HG02981 (cell line): ENCODE results near the gene SRPK2.
"Not testable (repeated sequence)": the region's sequence is repeated elsewhere in the genome, so short reads cannot be mapped to it uniquely, and the experiment has no call there.

Experiments
- ATAC-seq: cut with Tn5 transposase; IDR thresholded peaks from one replicate; pipeline ENCODE4 v1.9.1; 2021; ENCODE audit warnings: mild to moderate bottlenecking, moderate library complexity; ENCODE audit not compliant: unreplicated experiment

SRPK2 gene

DNA sequence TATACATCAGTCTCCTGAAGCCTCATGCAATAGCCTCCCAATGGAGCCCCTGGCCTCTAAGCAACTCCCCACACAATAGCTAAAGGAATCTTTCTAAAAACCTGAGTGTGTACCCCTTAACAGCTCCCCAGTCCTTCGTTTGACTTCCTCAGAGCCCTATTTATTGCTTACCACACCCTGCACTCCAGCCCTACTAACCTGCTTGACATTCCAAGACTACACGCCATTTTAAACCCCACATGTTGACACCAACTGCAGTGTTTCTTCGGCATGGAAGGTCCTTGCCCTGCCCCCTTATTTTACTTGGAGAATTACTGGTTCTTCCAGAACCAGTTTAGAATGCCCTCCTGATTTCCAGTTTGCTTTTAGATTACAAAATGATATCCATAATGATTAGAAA is 10.8 kb downstream of the SRPK2 start:
- ATAC-seq = no peak

DNA sequence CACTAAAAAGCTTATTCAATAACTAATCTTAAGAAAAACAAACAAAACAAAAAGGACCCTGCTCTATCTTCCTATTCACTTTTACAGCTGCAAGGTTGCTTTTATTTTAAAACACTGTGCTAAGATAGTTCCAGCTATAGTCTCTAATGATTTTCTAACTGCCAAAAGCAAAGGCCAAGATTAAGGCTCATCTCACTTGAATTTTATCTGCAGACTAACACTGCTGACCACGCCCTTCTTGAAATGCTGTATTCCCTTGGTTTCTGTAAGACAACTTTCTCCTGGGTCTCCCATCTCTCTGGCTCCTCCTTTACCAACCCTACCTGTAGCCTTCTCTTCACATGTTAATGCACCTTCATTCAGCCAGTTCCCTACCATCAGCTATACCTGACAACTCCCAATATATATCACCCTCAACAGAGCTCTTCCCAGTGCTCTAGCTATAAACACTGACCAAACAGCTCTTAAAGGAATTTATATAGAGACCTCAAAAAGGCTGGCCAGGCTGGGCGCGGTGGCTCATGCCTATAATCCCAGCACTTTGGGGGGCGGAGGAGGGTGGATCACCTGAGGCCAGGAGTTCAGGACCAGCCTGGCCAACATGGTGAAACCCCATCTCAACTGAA is 11.7 kb downstream of the SRPK2 start:
- no peak for ATAC-seq

DNA sequence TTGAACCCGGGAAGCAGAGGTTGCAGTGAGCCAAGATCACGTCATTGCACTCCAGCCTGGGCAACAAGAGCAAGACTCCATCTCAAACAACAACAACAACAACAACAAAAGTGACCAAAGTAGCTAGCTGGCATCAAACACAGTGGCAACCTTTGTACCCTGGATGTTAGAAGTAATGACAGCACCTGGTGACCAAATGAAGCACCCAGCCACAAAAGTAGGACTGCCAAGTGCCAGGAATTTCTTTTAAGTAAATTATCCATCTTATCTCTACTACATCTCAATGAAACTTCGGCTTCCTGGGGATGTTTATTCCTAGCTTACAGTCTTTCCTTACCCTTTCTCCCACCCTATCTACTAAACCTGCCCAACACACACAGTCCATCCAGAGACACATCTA is 18.8 kb downstream of the SRPK2 start:
- no peak for ATAC-seq

DNA sequence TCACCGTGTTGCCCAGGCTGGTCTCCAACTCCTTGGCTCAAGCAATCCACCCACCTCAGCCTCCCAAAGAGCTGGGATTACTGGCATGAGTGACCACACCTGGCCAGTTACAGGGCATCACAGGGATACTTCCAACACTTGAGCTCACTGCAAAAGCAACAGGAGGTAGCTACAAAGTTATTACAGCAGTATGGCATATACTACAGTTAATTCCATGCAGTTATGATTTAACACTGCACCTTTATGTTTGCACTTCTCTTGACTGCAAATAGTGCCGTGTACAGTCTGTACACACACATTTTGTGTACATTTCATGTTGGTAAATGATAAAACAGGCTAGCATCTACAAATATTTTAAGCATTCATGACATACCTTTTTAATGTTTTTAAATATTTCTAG is 21.3 kb downstream of the SRPK2 start:
- no peak for ATAC-seq

DNA sequence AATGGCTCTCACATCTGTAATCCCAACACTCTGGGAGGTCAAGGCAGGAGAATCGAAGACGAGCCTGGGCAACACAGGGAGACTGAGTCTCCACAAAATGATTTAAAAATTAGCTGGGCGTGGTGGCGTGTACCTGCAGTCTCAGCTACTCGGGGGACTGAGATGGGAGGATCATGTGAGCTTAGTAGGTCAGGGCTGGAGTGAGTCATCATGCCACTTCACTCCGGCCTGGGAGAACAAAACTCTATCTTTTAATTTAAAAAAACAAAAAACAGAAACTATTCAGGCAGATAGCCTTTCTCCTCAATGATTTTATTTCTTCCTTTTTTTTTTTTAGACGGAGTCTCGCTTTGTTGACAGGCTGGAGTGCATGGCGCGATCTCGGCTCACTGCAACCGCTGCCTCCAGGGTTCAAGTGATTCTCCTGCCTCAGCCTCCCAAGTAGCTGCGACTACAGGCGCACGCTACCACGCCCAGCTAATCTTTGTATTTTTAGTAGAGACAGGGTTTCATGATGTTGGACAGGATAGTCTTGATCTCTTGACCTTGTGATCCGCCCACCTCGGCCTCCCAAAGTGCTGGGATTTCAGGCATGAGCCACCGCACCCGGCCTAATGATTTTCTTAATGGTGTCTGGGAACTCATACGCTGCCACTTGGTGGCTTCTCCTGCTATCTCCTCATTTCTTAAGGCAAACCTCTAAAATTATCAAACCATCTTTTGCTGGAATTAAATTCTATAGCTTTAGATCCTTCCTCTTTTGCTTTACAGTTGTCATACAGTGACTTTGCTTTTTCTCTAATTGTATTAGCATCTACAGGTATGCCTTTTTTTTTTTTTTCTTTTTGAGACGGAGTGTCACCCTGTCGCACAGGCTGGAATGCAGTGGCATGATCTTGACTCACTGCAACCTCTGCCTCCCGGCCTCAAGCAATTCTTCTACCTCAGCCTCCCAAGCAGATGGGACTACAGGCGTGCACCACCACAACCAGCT is 22.9 kb downstream of the SRPK2 start:
- ATAC-seq = no peak

DNA sequence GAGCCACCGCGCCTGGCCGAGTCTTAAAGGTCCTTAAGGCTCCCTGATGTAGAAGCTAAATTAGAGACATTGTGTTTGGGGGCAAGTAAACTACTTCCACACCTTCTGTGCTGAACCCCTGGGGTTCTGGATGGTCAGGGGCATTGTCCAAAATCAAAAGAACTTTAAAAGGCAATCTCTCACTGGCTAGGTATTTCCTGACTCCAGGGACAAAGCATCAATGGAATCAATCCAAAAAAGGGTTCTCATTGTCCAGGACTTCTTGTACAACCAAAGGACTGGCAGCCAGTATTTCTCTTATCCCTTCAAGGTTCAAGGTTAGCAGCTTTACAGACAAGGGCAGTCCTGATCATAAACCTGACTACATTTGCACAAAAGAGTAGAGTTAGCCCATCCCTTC is 24.0 kb downstream of the SRPK2 start:
- no peak for ATAC-seq

DNA sequence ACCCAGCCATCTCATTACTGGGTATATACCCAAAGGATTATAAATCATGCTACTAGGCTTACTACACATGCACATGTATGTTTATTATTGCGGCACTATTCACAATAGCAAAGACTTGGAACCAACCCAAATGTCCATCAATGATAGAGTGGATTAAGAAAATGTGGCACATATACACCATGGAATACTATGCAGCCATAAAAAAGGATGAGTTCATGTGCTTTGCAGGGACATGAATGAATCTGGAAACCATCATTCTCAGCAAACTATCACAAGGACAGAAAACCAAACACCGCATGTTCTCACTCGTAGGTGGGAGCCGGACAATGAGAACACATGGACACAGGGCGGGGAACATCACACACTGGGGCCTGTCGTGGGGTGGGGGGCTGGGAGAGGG is 25.1 kb downstream of the SRPK2 start:
- ATAC-seq = not testable (repeated sequence)

DNA sequence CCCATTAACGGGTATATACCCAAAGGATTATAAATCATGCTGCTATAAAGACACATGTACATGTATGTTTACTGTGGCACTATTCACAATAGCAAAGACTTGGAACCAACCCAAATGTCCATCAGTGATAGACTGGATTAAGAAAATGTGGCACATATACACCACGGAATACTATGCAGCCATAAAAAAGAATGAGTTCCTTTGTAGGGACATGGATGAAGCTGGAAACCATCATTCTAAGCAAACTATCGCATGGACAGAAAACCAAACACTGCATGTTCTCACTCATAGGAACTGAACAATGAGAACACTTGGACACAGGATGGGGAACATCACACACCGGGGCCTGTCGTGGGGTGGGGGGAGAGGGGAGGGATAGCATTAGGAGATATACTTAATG is 26.0 kb downstream of the SRPK2 start:
- not testable (repeated sequence) for ATAC-seq

DNA sequence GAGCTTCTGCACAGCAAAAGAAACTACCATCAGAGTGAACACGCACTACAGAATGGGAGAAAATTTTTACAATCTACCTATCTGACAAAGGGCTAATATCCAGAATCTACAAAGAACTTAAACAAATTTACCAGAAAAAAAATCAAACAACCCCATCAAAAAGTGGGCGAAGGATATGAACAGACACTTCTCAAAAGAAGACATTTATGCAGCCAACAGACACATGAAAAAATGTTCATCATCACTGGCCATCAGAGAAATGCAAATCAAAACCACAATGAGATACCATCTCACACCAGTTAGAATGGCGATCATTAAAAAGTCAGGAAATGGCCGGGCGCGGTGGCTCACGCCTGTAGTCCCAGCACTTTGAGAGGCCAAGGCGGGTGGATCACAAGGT is 26.7 kb downstream of the SRPK2 start:
- not testable (repeated sequence) for ATAC-seq

DNA sequence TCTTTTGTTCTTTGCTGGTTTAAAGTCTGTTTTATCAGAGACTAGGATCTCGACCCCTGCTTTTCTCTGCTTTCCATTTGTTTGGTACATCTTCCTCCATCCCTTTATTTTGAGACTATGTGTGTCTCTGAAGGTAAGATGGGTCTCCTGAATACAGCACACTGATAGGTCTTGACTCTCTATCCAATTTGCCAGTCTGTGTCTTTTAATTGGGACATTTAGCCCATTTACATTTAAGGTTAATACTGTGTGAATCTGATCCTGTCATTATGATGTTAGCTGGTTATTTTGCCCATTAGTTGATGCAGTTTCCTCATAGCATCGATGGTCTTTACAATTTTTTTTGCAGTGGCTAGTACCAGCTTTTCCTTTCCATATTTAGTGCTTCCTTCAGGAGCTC is 28.6 kb downstream of the SRPK2 start:
- not testable (repeated sequence) for ATAC-seq

DNA sequence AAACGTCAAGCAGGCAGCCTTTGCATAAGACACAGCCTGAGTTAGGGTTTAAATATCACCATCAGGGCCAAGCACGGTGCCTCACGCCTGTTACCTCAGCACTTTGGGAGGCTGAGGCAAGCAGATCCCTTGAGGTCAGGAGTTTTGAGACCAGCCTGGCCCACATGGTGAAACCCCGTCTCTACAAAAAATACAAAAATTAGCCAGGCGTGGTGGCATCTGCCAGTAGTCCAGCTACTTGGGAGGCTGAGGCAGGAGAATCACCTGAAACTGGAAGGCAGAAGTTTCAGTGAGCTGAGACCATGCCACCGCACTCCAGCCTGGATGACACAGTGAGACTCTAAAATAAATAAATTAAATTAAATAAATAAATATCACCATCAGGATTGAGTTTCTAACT is 33.0 kb downstream of the SRPK2 start:
- no peak for ATAC-seq

DNA sequence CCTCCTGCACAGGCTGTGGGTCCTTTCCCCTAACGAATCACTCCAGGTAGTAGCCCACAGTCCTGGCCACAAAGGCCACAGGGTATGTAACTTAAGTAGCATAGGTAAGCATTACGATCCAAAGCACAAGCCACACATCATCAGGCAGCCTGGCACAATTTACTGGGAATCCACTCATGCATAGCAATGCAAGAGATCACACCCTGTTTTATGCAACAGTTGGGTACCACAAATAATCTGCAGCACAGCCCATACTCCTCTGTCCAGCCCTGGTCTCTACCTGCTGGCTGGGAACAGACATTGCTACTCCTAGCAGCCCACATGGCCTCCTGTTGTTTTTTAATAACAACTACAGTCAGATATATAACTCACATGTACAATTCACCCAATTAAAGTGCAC is 34.3 kb downstream of the SRPK2 start:
- ATAC-seq = no peak

DNA sequence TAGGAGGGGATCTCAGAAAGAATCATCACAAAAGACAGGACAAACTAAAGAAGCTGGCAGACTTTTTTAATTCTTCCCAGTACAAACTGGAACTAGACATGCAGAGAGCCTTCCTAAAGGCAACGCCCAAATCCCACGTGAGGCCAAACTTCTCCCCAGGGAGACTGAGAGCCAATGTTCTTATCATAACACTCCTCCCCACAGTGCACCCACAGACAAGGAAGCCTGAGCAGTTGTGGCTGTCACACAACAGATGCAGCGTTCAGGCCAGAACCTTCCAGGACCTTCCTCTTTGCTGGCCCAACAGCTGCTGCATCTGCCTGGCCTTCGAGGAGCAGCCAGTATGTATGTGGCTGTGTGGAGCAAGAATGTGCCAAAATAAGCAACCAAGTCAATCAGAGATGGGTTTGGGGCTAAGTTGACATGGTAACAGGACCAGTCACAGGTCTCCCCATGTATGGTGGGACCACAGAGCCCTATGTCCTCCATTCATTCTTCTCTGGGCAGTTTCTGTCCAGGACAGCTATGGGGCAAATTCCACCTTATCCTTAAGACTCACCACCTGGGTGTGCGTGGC is 34.9 kb downstream of the SRPK2 start:
- ATAC-seq = no peak

DNA sequence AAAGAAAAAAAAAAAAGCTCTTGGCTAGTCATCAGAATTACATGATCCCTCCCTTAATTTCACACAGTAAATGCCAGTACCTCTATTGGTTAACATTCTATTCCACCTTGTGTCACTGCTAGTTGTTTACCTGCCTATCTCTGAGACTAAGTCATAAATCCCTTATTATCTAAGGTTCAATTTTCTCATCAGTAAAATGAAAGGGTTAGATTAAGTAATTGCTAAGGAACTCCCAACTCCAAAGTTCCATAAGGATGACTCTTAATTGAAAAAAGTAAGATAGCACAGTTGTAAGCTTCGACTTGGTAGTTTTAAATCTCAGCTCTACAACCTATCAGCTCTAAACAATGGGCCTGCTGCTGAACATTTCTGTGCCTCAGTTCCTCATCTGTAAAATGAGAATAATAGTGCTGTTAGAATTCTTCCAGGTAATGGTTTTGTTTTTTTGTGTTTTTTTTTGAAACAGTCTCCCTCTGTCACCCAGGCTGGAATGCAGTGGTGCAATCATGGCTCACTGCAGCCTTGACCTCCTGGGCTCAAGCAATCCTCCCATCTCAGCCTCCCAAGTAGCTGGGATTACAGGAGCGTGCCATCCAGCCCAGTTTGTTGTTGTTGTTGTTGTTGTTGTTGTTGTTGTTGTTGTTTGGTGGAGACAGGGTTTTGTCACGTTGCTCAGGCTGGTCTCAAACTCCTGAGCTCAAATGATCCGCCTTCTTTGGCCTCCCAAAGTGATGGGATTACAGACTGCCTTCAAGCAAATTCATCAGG is 35.6 kb downstream of the SRPK2 start:
- ATAC-seq = no peak

DNA sequence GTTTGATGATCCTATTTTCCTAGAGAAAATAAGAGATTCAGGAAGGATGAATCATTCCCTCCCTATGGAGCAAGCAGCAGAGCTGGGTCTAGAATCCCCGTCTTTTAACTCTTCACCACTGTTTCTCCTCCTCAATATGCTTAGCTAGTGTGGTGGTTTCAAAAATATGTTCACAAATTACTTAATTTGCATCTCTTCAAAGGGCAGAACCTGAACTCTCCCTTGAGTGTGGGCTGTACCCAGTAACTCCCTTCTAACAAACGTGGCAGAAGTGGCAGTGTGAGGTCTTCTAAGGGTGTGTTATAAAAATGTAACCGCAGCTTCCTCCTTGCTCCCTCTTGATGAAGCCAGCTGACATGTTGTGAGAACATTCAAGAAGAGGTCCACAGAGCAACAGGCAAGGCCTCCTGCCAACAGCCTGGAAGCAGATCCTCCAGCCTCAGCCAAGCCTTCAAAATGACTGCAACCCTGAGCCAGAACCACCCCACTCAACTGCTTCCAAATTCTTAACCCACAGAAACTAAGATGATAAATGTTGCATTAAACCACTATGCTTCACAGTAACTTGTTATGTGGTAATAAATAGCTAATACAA is 36.6 kb downstream of the SRPK2 start:
- ATAC-seq = peak; percentile 80

DNA sequence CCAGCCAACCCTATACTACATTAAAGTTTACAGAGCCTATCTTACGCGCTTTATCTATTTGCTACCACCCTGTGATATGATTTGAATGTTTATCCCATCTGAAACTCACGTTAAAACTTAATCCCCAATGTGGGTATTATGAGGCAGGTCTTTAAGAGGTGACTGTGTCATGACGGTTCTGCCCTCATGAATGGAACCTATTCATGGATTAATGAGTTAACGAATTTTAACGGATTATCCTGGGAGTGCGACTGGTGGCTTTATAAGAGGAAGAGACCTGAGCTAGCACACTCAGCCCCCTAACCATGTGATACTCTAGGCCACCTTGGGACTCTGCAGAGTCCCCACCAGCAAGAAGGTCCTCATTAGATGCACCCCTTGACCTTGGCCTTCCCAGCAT is 37.8 kb downstream of the SRPK2 start:
- ATAC-seq = no peak

DNA sequence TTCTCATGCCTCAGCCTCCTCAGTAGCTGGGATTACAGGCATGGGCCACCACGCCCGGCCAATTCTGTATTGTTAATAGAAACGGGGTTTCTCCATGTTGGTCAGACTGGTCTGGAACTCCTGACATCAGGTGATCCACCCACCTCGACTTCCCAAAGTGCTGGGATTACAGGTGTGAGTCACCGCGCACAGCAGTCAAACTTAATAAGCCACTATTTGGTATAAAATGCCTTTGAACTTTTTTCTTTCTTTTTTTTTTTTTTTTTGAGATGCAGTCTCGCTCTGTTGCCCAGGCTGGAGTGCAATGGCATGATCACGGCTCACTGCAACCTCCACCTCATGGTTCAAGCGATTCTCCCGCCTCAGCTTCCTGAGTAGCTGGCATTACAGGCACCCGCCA is 40.5 kb downstream of the SRPK2 start:
- not testable (repeated sequence) for ATAC-seq

DNA sequence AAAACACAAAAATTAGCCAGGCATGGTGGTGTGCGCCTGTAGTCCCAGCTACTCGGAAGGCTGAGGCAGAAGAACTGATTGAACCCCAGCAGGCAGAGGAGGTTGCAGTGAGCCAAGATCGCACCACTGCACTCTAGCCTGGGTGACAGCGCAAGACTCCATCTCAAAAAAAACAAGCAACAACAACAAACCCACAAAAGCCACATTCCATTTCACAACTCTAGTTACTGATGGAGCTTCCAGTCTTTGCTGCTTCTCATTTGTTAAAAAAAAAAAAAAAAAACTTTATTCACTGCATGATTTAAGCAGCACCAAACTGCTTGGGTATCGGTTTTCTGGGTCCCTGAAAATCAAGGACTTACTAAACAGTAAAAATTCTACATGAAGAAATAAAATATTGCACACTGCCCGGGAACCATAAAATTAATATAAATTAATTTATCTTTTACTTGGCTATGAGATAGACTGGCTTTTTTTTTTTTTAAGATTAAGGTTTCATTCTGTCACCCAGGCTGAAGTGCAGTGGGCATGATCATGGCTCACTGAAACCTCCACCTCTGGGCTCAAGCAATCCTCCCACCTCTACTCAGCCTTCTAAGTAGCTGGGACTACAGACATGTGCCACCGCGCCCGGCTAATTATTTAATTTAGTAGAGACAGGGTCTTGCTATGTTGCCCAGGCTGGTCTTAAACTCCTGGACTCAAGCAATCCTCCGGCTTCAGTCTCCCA is 42.0 kb downstream of the SRPK2 start:
- no peak for ATAC-seq

DNA sequence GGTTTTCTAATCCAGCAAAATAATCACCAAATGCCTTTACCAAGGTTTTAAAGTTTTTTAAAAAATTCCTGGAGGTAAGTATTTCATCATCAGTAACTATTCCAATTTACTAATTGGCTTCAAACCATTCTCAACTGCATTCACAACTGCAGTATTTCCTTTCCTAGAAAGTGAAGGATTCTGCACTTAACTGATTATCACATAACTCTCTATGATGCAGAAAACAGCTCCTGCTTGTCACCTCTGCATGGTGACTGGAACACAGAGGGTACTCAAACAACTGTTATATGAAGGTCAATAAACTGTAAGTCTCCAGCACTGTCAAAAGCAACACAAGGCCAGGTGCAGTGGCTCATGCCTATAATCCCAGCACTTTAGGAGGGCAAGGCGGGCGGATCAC is 42.6 kb downstream of the SRPK2 start:
- ATAC-seq = no peak

DNA sequence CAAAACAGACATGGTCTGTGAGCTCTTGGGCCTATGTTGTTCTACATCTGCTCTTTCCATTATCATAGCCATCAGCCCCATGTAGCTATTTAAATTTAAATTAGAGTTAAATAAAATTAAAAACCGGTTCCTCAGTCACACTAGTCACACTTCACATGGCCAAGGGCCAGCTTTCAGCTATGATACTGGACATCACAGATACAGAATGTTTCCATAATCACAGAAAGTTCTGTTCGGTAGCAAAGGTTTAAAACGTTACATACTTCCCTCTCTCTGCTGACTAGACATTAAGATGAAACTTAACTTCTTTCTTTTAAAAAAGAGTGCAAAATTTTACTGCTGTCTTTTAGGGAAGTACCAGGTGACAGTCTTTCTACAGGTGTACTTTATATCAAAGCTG is 43.0 kb downstream of the SRPK2 start:
- ATAC-seq = no peak
